ENCODE measurements around the gene MPC1L. TPM values are rescaled to one million over a fixed set of nuclear protein-coding genes. Genes with fewer than 3 reads are reported as not detected.
A peak's percentile ranks its signal among the peaks of the same experiment; 100 is the strongest.

MPC1L gene
- total and polyA plus RNA-seq, 2 of the 8 experiments (the other 6 are each of a cell fraction or from before 2014, with no cell fraction given), result not detected

GRCh38 chrX:40622479-40623138 lies 619 bp upstream of the MPC1L start:
- Histone ChIP-seq H3K23ac (ENCODE audit: insufficient read length) (no peak overlapping the region), H3K56ac (replicated peaks; ENCODE audit: insufficient read length, low read depth, low read length) (no peak overlapping the region), H2AFZ (ENCODE audit: low read length) (0 out of 2 replicates have a peak overlapping the region, but pooled peaks have one; percentile 14), H3K9ac (replicated peaks in 1 of 4; ENCODE audit: extremely low read depth in 1 of 4, low read depth in 3 of 4, low read length in 3 of 4) (no peak overlapping the region), H3K4me2 (ENCODE audit: insufficient read depth in 1 of 2, low read depth in 2 of 2, low read length in 2 of 2) (no peak overlapping the region), H3K4ac (replicated peaks; ENCODE audit: insufficient read length, low read depth, low read length) (no peak overlapping the region), H3K18ac (ENCODE audit: extremely low read depth, low read length) (no peak overlapping the region), H3K79me2 (ENCODE audit: control insufficient read depth in 1 of 2, insufficient read depth in 2 of 2, low read length in 2 of 2) (no peaks in the 10 kb centered on the region), H2BK5ac (ENCODE audit: low read depth, low read length) (no peak overlapping the region), H3K27me3 (replicated peaks in 1 of 4; ENCODE audit: control insufficient read depth in 3 of 4, extremely low read depth in 1 of 4, insufficient read depth in 3 of 4, low read length in 3 of 4) (no peaks in the 10 kb centered on the region), H3K4me3 (ENCODE audit: extremely low read depth in 1 of 4, insufficient read depth in 2 of 4, low read depth in 3 of 4, low read length in 4 of 4) (no peak overlapping the region), H3K4me1 (replicated peaks in 1 of 4; ENCODE audit: control insufficient read depth in 3 of 4, insufficient read depth in 4 of 4, low read length in 3 of 4) (peaks cover 0 to 3% (median 0%) of the 10 kb centered on the region in 4 experiments; a peak in 1 of 7 replicates), H4K5ac (ENCODE audit: insufficient read length, low read depth, low read length) (no peak overlapping the region), H3K9me3 (ENCODE audit: insufficient read depth in 2 of 2, low read depth in 1 of 2, low read length in 1 of 2) (no peaks in the 10 kb centered on the region), H4K8ac (ENCODE audit: extremely low read depth, insufficient read depth, low read length) (no peak overlapping the region), H4K91ac (replicated peaks; ENCODE audit: insufficient read length, low read length) (no peak overlapping the region), H2BK120ac (replicated peaks; ENCODE audit: low read depth, low read length) (no peak overlapping the region), H4K20me1 (replicated peaks in 1 of 2; ENCODE audit: control insufficient read depth in 1 of 2, insufficient read depth in 2 of 2, low read length in 2 of 2) (no peaks in the 10 kb centered on the region), H2BK12ac (ENCODE audit: low read depth, low read length) (no peak overlapping the region), H2BK20ac (ENCODE audit: low read length) (no peak overlapping the region), H2BK15ac (ENCODE audit: low read length) (no peak overlapping the region), H3K23me2 (ENCODE audit: low read depth, low read length) (no peaks in the 10 kb centered on the region), H3K79me1 (ENCODE audit: low read depth, low read length) (no peaks in the 10 kb centered on the region), H2AK5ac (ENCODE audit: low read depth, low read length) (no peak overlapping the region), H3K14ac (ENCODE audit: insufficient read length) (no peak overlapping the region), H3K36me3 (ENCODE audit: control insufficient read depth in 2 of 4, insufficient read depth in 4 of 4, low read length in 3 of 4) (no peaks in the 10 kb centered on the region), H3K27ac (ENCODE audit: low read depth, low read length) (no peak overlapping the region)
- WGBS, 2 experiments (ENCODE audit: extremely low coverage in 1 of 2, insufficient coverage in 1 of 2, insufficient read length in 1 of 2, insufficient replicate concordance in 2 of 2, low coverage in 1 of 2, low lambda C conversion rate in 2 of 2, missing lambda C conversion rate in 1 of 2), result 91% methylated on average over 16 of the region's 18 CpGs; no CpG with 5 or more reads in 1 of the 2 experiments
- FAIRE-seq, result no peak
- ChIA-PET CTCF (ENCODE audit: partially characterized antibody) (interaction anchor here (0.6 to 1.4 kb wide), 2 partner anchors 77 to 79 kb away, joined by 3 read pairs; no protein-coding TSS in a partner anchor), POLR2A (ENCODE audit: partially characterized antibody) (no interaction called here)
- DNase-seq (ENCODE audit: low read depth in 1 of 2, low spot score in 2 of 2), result no peak
- no peak for TF ChIP-seq USF2 (IDR thresholded peaks at IDR 0.05; ENCODE audit: low read length)
- no peak for TF ChIP-seq CHD2 (IDR thresholded peaks at IDR 0.05; ENCODE audit: low read length)
- no peak for TF ChIP-seq RBBP5 (IDR thresholded peaks at IDR 0.05; ENCODE audit: borderline replicate concordance, low read depth, low read length)
- no peak for TF ChIP-seq PHF8 (conservative IDR thresholded peaks at IDR 0.05; ENCODE audit: low read depth, low read length)
- no peak for TF ChIP-seq CBX5 (IDR thresholded peaks at IDR 0.05; ENCODE audit: low read depth, low read length)
- TF ChIP-seq RXRA (IDR thresholded peaks at IDR 0.05; ENCODE audit: insufficient read depth, low read depth, low read length), result no peak
- TF ChIP-seq NRF1 (IDR thresholded peaks at IDR 0.05; ENCODE audit: low read depth, low read length), result no peak
- no peak for TF ChIP-seq EP300 (IDR thresholded peaks at IDR 0.05; ENCODE audit: borderline replicate concordance in 1 of 2, low read depth in 2 of 2, low read length in 2 of 2)
- TF ChIP-seq CREB1 (IDR thresholded peaks at IDR 0.05), result no peak
- no peak for TF ChIP-seq BACH1 (IDR thresholded peaks at IDR 0.05; ENCODE audit: low read length)
- TF ChIP-seq JUND (IDR thresholded peaks at IDR 0.05; ENCODE audit: low read length), result no peak
- no peak for TF ChIP-seq RFX5 (IDR thresholded peaks at IDR 0.05; ENCODE audit: borderline replicate concordance, low read depth, low read length)
